SKM-1 treated with dmso at 0.1 percent for 144 hours (cell line): ENCODE measurements around the gene RTP5.
"Not testable (repeated sequence)": the region's sequence is repeated elsewhere in the genome, so short reads cannot be mapped to it uniquely, and the experiment has no call there.

Experiments used
- DNase-seq: peaks from one replicate; lab custom pipeline; 2025; ENCODE audit not compliant: unreplicated experiment; lab: John Stamatoyannopoulos, UW

The RTP5 gene

DNA sequence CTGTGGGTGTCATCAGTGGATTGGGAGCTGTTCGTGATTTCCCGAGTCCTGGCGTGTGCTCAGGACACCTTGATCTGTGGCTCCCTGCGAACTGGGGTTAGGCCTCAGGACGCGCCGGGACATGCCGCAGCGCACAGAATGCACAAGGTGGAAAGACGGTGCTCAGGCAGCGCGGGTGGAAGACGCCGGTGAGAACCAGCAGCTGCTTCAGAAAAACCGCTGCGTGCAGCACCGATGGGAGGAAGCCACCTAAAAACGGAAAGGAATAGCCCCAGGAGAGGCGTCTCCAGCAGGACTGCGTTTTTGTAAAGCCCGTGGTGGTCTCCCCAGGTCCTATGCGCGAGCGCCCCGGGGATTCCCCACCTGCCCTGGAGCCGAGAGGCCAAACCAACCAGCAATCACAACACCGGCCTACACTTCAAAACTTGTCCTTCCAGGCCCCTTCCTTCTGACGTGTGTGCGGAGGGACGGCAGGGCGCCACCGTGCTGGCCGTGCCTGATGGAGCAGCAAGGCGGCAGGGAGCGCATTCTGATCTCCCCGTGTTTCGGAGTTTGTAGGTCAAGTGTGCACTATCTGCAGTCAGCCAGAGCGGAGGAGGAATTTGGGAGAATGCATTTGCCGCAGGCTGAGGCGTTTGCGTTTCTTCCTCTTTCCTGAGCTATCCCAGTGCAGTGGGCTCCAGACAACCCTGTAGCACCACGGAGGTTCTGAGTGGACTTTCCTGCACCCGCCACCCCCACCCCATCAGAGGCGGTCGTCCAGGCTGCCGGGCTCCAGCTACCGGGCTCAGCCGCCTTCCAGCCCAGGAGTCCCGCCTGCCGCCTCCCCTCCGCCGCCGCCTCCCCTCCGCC is 32.2 kb downstream of the RTP5 start:
- no peak for DNase-seq

DNA sequence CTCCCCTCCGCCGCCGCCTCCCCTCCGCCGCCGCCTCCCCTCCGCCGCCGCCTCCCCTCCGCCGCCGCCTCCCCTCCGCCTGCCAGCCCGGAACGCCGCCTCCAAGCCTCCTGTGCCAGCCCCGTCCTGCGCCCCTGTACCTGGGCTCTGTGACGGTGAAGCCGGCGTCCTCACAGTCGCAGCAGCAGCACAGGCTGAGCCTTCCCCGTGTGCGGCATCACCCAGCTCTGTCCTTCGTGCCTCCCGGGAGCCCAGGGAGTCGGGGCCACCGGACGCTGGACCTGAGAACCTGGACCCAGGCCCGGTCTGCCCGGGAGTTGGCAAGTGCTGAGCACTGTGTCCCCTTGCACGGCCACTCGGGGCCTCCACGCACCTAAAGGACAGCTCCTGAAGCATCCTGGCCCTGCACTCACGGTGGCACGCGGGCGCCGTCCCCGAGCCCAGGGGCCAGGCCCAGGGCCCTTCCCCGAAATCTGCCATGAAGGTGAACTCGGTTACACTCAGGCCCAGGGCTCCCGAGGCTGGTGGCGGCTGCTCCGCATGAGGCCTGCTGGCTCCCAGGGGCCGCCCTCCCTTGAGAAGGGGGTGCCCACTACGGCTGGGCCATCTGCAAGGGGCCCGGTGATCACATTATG is 32.9 kb downstream of the RTP5 start:
- DNase-seq = no peak

DNA sequence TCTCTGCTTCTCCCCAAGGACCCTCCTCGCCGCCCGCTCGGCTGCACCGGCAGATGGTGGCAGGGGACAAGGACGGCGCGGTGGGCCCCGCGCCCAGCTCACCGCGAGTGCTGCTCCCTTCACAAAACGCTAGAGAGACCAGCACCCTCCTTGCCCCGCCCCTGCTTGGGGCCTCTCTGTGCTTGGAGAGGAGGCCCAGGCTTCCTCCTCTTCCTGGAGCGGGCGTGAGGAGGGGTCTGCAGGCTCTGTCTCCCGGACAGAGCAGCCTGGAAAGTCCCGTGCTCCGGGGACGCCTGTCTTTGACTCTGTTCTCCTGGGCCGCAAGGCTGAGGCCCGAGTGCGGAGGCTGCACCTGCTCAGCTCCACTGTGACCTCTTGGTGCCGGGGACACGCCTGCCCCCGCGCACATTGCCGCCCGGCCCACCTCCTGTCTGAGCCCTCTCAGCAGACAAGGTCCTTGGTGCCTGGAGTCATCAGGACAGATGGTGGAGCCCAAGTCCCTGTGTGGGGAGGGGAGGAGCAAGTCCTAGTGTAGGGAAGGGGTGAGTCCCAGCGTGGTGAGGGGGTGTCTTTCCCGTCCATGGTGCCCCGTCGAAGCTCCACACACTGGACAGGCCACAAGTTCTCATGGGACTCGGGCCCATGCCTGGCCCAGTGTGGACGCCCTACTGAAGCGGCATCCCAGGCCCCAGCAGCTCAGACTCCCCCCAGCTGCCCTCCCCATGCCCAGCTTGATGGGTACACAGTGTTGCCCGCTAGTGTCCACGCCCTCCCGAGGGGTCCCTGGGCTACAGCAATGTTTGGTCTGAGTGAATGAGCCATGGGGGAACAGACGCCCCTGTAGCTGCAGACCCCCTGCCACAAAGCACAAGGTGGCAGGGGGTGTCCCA is 33.8 kb downstream of the RTP5 start:
- DNase-seq = no peak

DNA sequence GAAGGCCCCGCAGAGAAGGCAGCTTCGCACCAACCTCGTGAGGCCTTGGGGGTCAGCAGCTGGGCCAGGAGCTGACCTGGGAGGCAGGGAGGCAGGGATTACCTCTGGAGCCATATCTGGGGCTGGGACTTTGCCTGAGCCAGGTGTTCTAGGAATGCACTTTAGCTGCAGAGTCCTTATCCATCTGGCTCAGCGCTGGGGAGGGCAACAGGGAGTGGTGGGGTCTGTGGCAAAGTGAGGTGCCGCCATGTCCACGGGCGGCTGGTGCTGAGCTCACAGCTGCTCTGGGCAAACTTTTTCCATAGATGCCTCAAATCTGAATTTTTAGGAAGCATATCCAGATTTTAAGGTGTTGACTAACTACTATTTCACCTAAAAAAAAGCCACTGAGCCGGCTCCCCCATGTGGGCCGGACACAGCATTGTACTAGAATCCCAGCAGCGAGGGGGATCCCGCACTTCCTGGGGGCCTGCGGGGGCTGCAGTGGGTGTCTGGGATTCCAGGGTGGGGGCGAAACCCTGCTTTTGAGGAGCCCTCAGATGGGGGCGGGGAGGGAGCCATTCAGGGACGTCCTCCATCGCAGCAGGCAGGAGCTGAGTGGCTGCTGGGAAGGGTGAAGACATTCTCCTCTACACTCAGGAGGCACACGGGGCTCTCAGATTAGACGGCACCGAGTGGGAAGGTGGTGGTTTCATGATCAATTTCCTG is 34.6 kb downstream of the RTP5 start:
- DNase-seq = no peak

DNA sequence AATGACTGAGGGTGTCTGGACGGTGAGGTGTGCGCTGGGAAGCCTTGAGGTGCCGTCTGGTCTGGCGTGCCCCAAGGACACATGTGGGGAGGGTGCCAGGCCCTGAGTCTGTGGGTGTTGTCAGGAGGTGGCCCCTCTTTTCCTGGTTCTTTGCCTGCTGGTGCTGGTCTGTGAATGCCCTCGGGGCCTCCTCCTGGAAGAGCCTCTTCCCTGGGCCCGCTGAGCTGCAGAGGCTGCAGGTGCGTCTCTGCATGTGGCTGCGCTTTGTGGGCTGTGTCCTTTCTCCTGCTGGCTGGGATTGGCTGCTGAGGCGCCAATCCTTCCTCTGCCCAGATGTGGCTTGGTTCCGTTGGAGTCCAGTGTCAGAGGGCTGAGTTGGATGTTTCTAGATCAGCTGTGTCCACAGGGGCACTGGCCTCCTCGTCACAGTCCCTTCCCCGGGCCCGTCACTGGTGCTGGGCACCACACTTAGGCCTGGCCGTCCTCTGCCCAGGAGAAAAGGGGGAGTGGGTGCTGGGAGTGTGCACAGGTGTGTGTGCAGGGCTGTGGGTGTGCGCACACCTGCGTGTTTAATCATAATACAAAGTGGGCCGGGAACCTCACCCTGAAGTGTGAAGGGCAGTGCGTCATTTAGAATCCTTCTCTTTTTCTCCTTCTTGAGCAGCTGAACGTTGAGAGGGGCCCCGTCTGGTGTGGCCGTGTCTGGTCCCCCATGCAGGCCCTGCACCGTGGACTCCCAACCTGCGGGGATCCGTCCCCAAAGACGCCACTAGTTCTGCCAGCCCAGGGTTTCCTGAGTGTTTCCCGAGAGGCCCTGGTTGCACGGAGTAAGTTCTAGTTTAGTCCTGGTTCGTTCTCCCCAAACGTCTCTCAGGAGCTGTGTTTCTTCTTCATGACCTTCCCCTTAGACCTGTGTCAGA is 35.5 kb downstream of the RTP5 start:
- no peak for DNase-seq

DNA sequence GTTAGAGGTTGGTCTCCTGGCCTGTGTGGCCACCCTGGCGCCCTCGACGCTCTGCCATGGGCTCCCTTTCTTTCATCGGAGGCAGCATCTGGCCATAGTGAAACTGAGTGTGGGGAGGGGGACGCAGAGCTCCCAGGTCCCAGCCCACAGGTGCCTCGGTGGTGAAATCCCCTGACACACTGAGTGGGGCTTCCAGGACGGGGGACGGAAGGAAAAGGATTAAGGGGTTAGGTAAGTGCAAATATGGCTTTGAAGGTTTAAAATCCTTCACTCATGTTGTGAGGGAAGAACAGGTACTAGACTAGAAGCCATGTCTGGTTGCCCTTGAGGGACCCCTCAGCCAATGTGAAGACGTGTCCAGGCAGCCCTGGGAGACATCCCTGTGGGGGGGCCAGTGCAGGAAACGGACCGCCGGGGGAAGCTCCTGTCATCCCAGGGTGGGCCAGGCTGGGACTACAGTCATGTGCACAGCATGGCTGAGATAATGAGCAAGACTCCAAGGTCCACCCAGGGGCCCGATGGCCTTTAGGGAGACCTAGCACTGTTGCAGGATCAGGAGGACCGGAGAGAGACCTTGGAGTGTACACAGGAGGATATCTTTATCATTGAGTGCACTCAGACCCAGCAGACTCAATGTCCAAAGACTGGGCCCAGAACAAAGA is 36.3 kb downstream of the RTP5 start:
- no peak for DNase-seq

DNA sequence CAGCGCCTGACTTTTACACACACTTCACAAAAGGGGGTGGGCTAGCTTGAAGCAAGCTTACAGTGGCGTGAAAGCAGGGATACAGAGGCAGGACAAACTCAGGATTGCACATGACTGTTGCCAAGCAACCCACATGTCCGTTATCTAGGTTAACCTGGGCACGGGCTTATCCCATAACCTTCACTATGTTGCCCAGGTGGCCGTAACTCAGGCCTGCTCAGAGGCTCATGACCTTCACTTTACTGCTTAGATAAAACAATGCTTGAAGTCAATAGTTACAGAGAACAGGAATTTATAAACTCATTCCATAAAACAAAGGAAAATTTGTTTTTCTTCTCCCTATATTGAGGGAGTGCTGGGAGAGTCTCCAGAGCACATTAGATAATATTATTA is 36.8 kb downstream of the RTP5 start:
- not testable (repeated sequence) for DNase-seq

DNA sequence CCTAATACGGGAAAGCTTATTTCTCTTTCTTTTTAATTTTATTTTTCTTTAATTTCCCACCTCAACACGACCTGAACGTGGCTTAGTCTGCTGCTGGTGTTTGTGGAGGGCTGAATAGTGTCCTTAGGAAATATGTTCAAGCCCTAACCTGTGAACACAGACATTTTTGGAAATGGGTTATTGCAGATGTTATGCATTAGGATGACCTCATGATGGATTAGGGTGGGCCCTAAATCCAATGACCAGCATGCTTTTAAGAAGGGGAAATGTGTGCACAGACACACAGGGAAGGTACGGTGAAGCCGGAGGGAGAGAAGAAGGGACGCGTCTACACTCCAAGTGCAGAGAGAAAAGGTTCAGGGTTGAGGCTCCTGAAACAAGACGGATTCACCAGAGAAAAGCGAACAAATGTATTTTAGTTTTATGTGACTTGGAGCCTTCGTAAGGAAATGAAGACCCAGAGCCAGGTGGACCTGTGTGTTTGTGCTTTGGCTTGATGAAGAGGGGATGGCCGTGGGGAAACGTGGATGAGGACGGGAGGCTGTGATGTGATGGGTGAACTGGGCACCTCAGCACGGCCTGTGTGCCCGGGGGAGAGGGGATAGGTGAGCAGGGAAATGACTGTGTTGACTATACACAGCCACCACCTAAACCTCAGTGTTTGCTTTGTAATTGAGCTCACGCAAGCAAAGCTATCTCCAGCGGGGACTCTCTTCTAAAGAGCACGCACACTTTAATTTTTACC is 37.5 kb downstream of the RTP5 start:
- DNase-seq = no peak

DNA sequence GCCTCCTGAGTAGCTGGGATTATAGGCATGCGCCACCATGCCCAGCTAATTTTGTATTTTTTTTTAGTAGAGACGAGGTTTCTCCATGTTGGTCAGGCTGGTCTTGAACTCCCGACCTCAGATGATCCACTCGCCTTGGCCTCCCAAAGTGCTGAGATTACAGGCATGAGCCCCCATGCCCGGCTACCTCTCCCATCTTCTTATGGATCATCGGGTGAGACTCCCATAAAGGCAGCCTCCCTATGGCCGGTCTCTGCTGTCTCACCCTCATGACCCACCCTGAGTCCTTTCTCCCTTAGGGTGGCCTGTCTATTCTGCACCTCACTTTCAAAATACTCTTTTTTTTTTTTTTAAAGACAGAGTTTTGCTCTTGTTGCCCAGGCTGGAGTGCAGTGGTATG is 38.3 kb downstream of the RTP5 start:
- not testable (repeated sequence) for DNase-seq

DNA sequence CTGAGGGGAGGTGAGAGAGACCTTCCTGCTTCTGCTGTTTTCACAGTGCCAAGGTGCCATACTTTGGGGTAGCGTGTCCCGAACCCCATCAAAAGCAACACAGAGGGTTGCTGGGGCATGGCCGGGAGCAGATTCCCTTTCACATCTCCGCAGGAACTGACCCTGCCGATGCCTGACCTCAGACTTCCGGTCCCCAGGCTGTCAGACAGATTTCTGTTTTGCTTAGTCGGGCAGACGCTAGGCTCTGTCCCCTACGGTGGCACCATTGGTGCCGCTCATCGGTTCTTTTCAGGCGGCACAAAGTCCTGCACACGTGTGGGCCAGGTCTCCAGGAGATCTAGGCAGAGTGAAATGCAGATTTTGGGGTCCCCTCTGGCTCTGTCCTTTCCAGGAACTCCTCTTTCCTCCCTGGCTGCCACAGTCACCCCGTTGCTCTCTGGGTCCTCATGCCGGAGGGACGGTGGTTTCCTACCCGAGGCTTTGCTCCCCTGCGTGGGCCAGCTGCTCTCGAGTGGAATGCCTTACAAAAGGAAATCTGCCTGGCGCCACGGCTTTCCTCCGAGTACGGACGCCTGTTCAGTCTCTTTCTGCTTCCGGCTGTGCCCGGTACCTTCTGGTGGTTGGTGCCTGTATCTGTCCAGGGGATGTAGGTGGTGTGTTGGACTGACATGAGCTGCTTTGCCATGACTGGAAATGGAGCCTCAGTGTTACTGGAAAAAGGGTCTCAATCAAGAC is 39.3 kb downstream of the RTP5 start:
- no peak for DNase-seq

DNA sequence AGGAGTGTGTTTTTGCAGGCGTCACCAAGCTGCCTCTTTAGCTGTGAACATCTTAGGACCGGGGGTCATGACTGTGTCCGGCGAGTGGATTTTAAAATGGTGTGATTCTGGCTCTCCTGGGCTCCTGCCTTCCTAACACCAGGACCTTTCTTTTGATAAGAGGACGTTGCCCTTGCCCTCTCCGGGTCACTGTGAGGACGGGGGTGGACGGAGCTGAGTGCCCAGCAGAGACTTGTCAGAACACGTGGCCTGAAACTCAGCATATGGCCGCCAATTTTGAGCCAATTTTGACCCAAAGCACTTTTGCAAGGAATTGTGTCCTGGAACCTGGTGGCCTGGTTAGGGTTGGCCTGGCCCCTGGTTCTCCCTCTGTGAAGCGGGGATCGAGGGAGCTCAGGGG is 40.2 kb downstream of the RTP5 start:
- no peak for DNase-seq

DNA sequence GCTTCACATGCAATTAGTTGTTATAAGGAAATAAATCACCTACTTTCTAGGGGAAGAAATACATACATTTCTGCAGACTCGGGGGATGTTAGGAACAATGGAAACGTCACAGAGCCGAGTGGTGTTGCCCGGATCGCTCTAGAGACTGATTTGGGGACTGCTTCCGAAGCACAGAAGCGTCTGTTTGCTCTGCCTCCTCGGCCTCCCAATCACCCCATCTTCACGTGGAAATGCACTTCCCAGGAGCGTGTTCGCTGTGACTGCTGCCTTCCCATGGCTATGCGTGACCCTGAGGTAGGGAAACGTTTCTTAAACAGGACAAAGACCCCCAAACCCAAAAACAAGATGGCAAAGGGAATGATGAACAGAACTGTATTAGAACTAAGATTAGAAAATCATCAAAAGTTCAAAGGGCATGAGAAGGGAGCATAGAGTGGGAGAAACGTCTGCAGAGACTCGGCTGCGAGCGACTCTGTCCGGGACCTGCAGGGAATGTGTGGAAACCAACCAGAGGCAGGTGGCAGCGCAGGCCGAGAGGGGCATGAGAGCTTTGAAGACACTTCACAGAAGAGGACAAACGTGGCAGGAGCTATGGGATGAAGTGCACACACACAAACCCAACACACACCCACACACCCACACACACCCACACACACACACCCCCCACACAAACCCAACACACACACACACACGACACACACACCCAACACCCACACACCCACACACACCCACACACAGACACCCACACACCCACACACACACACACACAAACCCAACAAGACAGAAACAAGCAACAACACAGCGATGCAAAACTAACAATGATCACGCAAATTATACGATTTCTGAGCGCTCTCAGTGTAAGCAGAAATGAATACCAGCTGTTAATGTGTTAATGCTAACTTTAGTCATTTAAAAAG is 41.3 kb downstream of the RTP5 start:
- no peak for DNase-seq

DNA sequence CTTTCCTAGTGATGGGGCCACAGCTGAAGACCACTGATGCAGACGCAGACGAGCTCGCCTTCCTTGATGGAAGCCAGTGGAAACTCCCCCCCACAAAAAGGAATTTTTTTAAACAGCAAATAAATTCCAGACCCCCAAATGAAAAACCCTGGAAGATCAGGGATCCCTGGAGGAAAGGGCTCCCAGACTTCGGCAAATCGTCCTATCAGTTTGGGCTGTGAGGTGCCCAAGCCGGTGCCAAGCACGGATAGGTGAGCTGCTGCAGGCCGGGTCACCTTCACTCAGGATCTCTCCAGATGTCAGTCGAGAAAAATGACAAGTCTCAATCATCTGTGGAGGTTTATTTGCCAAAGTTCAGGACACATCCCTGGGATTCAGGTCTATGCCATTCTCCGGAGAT is 42.0 kb downstream of the RTP5 start:
- no peak for DNase-seq

DNA sequence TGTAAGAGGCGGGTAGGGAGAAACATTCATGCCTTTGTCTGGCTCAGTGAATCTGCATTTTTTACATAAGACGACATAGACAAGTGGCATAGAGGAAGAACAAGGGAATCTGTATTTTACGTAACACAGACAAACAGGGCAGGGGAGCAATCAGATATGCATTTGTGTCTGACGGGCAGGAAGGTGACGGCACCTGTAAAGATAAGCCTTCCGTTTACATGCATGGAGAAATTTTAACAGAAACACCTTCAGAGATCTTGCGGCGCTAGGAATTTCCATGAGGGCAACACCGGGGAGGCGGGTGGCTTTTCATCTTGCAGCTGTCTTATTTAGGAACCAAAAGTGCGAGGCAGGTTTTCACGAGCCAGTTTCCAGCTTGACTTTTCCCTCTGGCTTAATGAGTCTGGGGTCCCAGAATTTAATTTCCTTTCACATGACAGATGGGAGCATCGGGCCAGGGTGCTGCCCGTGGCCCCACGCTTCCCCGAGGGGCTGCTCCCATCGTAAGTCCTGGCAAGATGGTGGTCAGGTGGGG is 42.6 kb downstream of the RTP5 start:
- no peak for DNase-seq

DNA sequence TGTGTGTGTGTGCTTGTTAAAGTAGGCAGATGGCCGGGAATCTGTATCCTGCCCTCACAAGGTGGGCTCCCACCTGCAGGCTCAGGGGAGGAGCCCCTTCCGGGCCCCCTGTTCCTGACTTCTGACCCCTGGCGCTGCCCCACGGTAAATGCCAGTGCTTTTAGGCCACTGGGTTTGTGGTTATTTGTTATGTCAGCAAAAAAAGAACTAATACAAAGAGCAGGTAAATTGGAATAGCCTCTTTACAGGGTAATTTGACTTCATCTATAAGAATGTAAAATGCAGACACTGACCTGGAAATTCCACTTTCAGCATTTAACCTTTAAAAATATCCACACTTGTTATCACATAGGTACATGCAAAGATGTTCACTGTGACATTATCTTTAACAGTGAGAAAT is 44.2 kb downstream of the RTP5 start:
- DNase-seq = no peak

DNA sequence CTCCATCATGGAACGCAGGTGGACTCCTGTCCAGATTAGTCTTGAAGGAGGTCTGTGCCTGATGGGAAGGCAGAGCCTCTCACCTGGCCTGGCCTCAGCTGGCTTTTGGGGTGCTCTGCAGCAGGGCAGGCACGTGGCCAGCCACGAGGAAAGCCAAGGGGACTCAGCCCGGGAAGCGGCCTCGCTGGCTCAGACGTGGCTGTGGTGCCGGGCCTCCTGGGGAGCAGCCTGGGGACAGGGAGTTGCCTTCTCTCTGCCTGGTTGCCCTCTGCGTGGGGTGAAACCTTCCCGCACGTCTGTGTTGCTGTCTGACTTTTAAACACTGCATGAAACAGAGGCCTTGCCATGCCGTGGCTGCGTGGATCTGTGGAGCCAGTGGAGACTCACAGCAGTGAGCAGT is 45.0 kb downstream of the RTP5 start:
- DNase-seq = no peak

DNA sequence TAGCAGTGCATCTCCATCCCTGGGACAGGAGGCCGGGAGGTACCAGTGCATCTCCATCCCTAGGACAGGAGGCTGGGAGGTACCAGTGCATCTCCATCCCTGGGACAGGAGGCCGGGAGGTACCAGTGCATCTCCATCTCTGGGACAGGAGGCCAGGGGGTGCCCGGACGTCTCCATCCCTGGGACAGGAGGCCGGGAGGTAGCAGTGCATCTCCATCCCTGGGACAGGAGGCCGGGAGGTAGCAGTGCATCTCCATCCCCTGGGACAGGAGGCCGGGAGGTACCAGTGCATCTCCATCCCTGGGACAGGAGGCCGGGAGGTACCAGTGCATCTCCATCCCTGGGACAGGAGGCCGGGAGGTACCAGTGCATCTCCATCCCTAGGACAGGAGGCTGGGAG is 52.1 kb downstream of the RTP5 start:
- DNase-seq = not testable (repeated sequence)
